Measurements from ENCODE around the gene BROX. TPM values are rescaled to one million over a fixed set of nuclear protein-coding genes. Genes with fewer than 3 reads are reported as not detected.

BROX gene
- total RNA-seq, 1 experiment from 2014 or later = 99.1 TPM

GRCh38 chr1:222749927-222750326, 37.6 kb downstream of the BROX start:
- Histone ChIP-seq H4K20me1 (ENCODE audit: insufficient read depth) (no peaks in the 10 kb centered on the region), H3K9me3 (ENCODE audit: insufficient read depth, low read depth) (no peaks in the 10 kb centered on the region), H3K27ac (no peak overlapping the region), H3K79me2 (ENCODE audit: low read depth) (no peaks in the 10 kb centered on the region), H3K4me1 (replicated peaks; ENCODE audit: insufficient read depth) (no peaks in the 10 kb centered on the region), H3F3A (ENCODE audit: insufficient read depth, low read depth) (no peaks in the 10 kb centered on the region), H3K9me2 (ENCODE audit: insufficient read depth) (no peaks in the 10 kb centered on the region), H2AFZ (no peak overlapping the region), H3K4me3 (no peak overlapping the region), H3K4me2 (no peak overlapping the region), H3K36me3 (ENCODE audit: low read depth) (no peaks in the 10 kb centered on the region), H3K27me3 (ENCODE audit: insufficient read depth, low read depth) (peaks cover 30% of the 10 kb centered on the region)
- intact Hi-C loops (cut with micrococcal nuclease; ENCODE audit: unreplicated experiment) = no loop called here
- DNase-seq = no peak
- POLR2A ChIA-PET (ENCODE audit: unreplicated experiment) = no interaction called here
- CTCF ChIA-PET = interaction anchor here (0.6 kb wide), 1 partner anchor 136 kb away, joined by 5 read pairs; no protein-coding TSS in a partner anchor
- BruUV-seq (replicated peaks) = no TSS peak
- TF ChIP-seq EZH2 (IDR thresholded peaks at IDR 0.05; ENCODE audit: low read depth) (no peak), CTCF (conservative IDR thresholded peaks at IDR 0.05) (no peak)

DNA sequence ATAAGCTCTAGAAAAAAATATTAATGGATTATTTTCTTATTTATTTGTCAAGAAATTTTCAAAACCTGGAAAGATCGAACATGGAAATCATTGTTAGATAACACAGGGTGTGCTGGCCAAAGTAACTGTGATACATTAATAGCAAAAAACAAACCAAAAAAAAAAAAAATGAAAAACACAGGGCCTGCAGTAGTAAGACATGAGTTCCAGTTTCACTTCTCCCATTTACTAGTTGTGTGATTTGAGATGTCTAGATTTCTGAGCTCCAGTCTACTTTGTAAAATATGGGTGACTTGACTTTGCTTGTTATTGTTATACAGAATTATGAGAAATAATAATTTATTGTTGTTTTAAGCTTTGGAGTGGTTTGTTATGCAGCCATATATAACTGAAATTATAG, 38.3 kb downstream of the BROX start:
- no peaks in the 10 kb centered on the region for H3K36me3 ChIP-seq (ENCODE audit: low read depth)
- no peak for DNase-seq
- ChIA-PET POLR2A (ENCODE audit: unreplicated experiment) (no interaction called here), CTCF (interaction anchor here (1.1 kb wide), 1 partner anchor 117 kb away, joined by 4 read pairs; no protein-coding TSS in a partner anchor)
- H3K27me3 ChIP-seq (ENCODE audit: insufficient read depth, low read depth) = peaks cover 30% of the 10 kb centered on the region
- H3K4me1 ChIP-seq (replicated peaks; ENCODE audit: insufficient read depth) = no peaks in the 10 kb centered on the region
- no peak overlapping the region for H3K4me3 ChIP-seq
- H3K9me3 ChIP-seq (ENCODE audit: insufficient read depth, low read depth) = no peaks in the 10 kb centered on the region
- no peaks in the 10 kb centered on the region for H4K20me1 ChIP-seq (ENCODE audit: insufficient read depth)
- intact Hi-C loops (cut with micrococcal nuclease; ENCODE audit: unreplicated experiment) = no loop called here
- H3K27ac ChIP-seq = no peak overlapping the region
- H2AFZ ChIP-seq = no peak overlapping the region
- no peaks in the 10 kb centered on the region for H3K79me2 ChIP-seq (ENCODE audit: low read depth)
- H3K4me2 ChIP-seq = no peak overlapping the region
- no TSS peak for BruUV-seq (replicated peaks)
- H3F3A ChIP-seq (ENCODE audit: insufficient read depth, low read depth) = no peaks in the 10 kb centered on the region
- H3K9me2 ChIP-seq (ENCODE audit: insufficient read depth) = no peaks in the 10 kb centered on the region
- no peak for TF ChIP-seq EZH2 (IDR thresholded peaks at IDR 0.05; ENCODE audit: low read depth)
- TF ChIP-seq CTCF (conservative IDR thresholded peaks at IDR 0.05) = no peak

- Histone ChIP-seq H4K20me1 (ENCODE audit: insufficient read depth) (no peaks in the 10 kb centered on the region), H3K4me1 (replicated peaks; ENCODE audit: insufficient read depth) (no peaks in the 10 kb centered on the region), H3K4me3 (no peak overlapping the region), H3K27ac (no peak overlapping the region), H3F3A (ENCODE audit: insufficient read depth, low read depth) (no peaks in the 10 kb centered on the region), H3K9me3 (ENCODE audit: insufficient read depth, low read depth) (no peaks in the 10 kb centered on the region), H3K27me3 (ENCODE audit: insufficient read depth, low read depth) (peaks cover 33% of the 10 kb centered on the region), H3K4me2 (no peak overlapping the region), H2AFZ (no peak overlapping the region), H3K79me2 (ENCODE audit: low read depth) (no peaks in the 10 kb centered on the region), H3K9me2 (ENCODE audit: insufficient read depth) (0 out of 2 replicates have a peak, but pooled peaks cover 3% of the 10 kb centered on the region), H3K36me3 (ENCODE audit: low read depth) (no peaks in the 10 kb centered on the region)
- DNase-seq = no peak
- BruUV-seq (replicated peaks) = no TSS peak
- no peak for TF ChIP-seq CTCF (conservative IDR thresholded peaks at IDR 0.05)
- TF ChIP-seq EZH2 (IDR thresholded peaks at IDR 0.05; ENCODE audit: low read depth) = no peak
- POLR2A ChIA-PET (ENCODE audit: unreplicated experiment) = no interaction called here
- intact Hi-C loops (cut with micrococcal nuclease; ENCODE audit: unreplicated experiment) = no loop called here
- CTCF ChIA-PET = interaction anchor here (0.5 to 1.1 kb wide), 2 partner anchors 47 to 117 kb away, joined by 3 to 4 read pairs; no protein-coding TSS in a partner anchor
These were observed 38.9 kb downstream of the BROX start for GRCh38 chr1:222751255-222751654.
